GM10266 (cell line): ENCODE results near the gene VSNL1.
A peak's percentile ranks its signal among the peaks of the same experiment; 100 is the strongest.

Experiments used
- DNase-seq: peaks from one replicate; pipeline ENCODE4 v3.0.0; 2012; ENCODE audit errors: extremely low spot score
- CTCF ChIP-seq: IDR thresholded peaks from 2 replicates; pipeline ENCODE4 v1.5.1; 2012; ENCODE audit warnings: mild to moderate bottlenecking, low read depth; ENCODE audit not compliant: control insufficient read depth, insufficient read depth; ENCODE audit errors: missing control alignments

Gene VSNL1

GRCh38 chr2:17518212-17519154 lies 22.0 kb upstream of the VSNL1 start, which contains the start of gene RAD51AP2:
Gene RAD51AP2, minus strand, starts transcription at chr2:17518440. Its CDS starts 25 bp downstream, at chr2:17518415.
- DNase-seq: peak; percentile 80
- TF ChIP-seq CTCF: no peak

- DNase-seq: no peak
- no peak for TF ChIP-seq CTCF
Observed at GRCh38 chr2:17519486-17519885, 21.0 kb upstream of the VSNL1 start.

- no peak for DNase-seq
Observed at GRCh38 chr2:17520761-17521160, 19.7 kb upstream of the VSNL1 start.

GRCh38 chr2:17521621-17522020 lies 18.9 kb upstream of the VSNL1 start:
- DNase-seq: no peak
- no peak for TF ChIP-seq CTCF

More at GRCh38 chr2:17520761-17521160, 19.7 kb upstream of the VSNL1 start:
- no peak for TF ChIP-seq CTCF

- no peak for DNase-seq
- TF ChIP-seq CTCF: no peak
Observed at GRCh38 chr2:17522303-17522702, 18.2 kb upstream of the VSNL1 start.

- no peak for DNase-seq
- no peak for TF ChIP-seq CTCF
Observed at GRCh38 chr2:17529771-17530170, 10.7 kb upstream of the VSNL1 start.

GRCh38 chr2:17533546-17533945 lies 7.0 kb upstream of the VSNL1 start:
- DNase-seq: no peak
- no peak for TF ChIP-seq CTCF
